Measurements from ENCODE around the gene CXorf65.

CXorf65 gene

DNA sequence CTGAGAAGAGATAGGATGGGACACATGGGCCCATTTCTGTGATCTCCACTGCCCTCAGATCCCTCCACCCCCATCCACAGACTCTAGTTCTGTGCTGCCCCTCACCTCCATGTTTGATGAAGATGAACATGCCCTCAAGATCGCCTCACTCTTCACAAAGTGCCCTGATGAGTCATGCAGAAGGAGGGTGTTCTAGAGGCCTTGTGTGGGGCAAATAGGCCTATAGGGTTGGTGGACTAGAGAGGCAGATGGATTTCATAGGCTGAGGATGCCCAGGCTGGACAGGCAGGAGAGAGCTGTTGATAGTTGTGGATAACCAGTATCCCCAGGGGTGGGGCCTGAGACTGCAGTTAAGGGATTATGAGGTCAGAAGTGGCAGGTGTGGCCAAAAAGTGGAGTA lies at the start of gene CXorf65:
CXorf65 (minus strand) TSS at position 314 of the 400 bp plus-strand sequence; CDS start at position 130, 184 bp downstream.
- DNase-seq (ENCODE audit: low spot score): no peak
- in situ Hi-C loops (cut with MboI; ENCODE audit: low sequenced_read_pairs, unreplicated experiment): no loop called here
- TF ChIP-seq, protein P1, sequence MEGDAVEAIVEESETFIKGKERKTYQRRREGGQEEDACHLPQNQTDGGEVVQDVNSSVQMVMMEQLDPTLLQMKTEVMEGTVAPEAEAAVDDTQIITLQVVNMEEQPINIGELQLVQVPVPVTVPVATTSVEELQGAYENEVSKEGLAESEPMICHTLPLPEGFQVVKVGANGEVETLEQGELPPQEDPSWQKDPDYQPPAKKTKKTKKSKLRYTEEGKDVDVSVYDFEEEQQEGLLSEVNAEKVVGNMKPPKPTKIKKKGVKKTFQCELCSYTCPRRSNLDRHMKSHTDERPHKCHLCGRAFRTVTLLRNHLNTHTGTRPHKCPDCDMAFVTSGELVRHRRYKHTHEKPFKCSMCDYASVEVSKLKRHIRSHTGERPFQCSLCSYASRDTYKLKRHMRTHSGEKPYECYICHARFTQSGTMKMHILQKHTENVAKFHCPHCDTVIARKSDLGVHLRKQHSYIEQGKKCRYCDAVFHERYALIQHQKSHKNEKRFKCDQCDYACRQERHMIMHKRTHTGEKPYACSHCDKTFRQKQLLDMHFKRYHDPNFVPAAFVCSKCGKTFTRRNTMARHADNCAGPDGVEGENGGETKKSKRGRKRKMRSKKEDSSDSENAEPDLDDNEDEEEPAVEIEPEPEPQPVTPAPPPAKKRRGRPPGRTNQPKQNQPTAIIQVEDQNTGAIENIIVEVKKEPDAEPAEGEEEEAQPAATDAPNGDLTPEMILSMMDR (IDR thresholded peaks at IDR 0.05; ENCODE audit: borderline replicate concordance, control extremely low read depth, extremely low read depth, insufficient read depth, missing control alignments): no peak

DNA sequence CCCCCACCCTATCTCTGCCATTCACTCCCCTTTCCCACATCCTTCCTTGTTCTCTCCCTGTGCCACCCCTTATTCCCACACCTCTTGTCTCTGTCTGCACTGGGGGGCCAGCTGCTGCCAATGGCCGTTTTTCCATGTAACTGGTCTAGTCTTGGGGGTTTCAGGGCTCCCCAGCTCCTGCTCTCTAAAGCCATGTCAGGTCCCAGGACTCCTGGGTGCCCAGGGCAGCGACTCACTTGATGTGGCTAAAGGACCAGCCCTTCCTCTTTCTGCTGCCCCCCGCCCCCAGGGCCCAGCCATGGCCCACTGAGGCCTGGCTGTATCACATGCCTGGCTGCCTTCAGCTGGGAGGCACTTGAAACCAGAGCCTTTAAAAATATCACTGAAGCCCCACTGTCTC lies 48.1 kb upstream of the CXorf65 start:
- TF ChIP-seq, protein P1 (IDR thresholded peaks at IDR 0.05; ENCODE audit: borderline replicate concordance, control extremely low read depth, extremely low read depth, insufficient read depth, missing control alignments): no peak
- no peak for DNase-seq (ENCODE audit: low spot score)
- in situ Hi-C loops (cut with MboI; ENCODE audit: low sequenced_read_pairs, unreplicated experiment): no loop called here

DNA sequence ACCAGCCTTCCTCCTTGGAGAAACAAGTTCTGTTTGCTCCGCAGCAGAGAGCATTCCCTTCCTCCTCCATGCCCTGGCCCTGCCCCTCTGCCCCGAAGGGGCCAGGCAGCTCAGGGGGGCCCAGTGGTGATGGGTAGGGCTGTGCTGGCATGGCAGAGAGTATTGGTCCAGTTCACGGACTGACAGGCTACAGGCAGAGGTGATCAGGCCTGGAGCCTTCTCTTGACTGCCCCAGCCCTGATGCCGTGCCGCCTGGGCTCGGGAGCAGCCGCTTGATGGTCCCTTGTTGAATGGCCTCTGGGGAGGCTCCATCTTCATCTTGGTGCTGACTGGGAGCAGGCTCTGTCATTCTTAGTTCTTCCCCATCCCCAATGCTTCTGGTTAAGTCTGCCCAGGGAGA lies 47.7 kb upstream of the CXorf65 start:
- TF ChIP-seq, protein P1 (IDR thresholded peaks at IDR 0.05; ENCODE audit: borderline replicate concordance, control extremely low read depth, extremely low read depth, insufficient read depth, missing control alignments): no peak
- no peak for DNase-seq (ENCODE audit: low spot score)
- in situ Hi-C loops (cut with MboI; ENCODE audit: low sequenced_read_pairs, unreplicated experiment): no loop called here

DNA sequence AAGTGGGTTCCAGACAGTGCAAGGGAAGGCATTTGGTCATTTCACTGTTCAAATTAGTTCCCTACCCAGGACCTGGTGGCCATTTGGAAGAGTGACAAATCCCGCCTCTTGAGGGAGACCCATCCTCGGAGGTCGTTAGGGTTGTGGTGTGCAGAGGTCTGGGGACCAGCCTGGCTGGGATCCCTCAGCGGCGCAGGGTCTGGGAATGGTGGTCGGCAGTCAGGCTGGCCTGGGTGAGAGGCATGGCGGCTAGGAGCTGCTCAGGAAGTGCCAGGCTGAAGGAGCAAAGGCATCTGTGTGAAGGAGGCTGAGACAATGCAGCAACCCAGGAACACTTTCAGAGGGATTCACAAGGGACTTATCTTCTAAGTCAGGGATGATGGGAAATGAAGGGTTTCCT lies 44.8 kb upstream of the CXorf65 start:
- in situ Hi-C loops (cut with MboI; ENCODE audit: low sequenced_read_pairs, unreplicated experiment): no loop called here
- TF ChIP-seq, protein P1 (IDR thresholded peaks at IDR 0.05; ENCODE audit: borderline replicate concordance, control extremely low read depth, extremely low read depth, insufficient read depth, missing control alignments): no peak
- no peak for DNase-seq (ENCODE audit: low spot score)

DNA sequence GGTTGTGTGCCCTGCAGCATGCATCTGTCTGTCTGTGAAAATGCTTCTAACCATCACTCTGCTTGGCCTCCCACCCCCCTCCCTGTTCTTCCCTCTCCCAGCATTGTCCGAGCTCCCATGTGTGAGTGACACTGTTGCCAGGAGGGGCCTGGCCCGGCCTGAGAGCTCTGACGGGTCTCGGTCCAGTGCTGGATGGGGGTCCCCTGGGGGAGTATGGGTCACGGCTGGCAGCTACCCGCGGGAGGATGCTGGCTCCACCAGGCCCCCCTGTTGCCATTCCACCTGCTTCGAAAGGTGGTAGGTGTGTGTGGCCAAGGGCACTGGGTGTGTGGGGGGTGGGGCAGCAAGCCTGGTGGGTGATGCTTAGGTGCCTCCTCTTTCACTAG lies 41.7 kb upstream of the CXorf65 start:
- DNase-seq (ENCODE audit: low spot score): no peak
- in situ Hi-C loops (cut with MboI; ENCODE audit: low sequenced_read_pairs, unreplicated experiment): no loop called here
- TF ChIP-seq, protein P1 (IDR thresholded peaks at IDR 0.05; ENCODE audit: borderline replicate concordance, control extremely low read depth, extremely low read depth, insufficient read depth, missing control alignments): no peak

DNA sequence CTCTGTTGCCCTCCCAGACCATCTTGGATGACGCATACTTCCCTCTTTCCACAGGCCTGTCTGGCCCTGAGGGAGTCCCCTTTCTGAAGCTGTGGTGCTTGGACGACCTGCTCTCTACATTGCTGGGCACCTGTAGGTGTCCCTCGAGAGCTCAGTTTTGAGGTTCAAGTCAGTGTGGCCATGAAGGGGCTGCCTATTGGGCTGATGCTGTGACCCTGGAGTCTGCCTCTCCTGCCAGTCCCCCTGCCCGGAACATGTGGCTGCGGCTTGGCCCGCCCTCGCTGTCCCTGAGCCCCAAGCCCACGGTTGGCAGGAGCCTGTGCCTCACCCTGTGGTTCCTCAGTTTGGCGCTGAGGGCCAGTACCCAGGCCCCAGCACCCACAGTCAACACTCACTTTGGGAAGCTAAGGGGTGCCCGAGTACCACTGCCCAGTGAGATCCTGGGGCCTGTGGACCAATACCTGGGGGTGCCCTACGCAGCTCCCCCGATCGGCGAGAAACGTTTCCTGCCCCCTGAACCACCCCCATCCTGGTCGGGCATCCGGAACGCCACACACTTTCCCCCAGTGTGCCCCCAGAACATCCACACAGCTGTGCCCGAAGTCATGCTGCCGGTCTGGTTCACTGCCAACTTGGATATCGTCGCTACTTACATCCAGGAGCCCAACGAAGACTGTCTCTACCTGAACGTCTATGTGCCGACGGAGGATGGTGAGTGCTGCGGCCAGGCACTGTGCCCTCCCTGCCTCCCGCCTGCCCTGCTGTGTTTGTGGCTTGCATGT lies 41.1 kb upstream of the CXorf65 start:
- no peak for DNase-seq (ENCODE audit: low spot score)
- TF ChIP-seq, protein P1 (IDR thresholded peaks at IDR 0.05; ENCODE audit: borderline replicate concordance, control extremely low read depth, extremely low read depth, insufficient read depth, missing control alignments): no peak
- in situ Hi-C loops (cut with MboI; ENCODE audit: low sequenced_read_pairs, unreplicated experiment): no loop called here

All from GM13976 (cell line).